ENCODE measurements around the gene DENND10. TPM values are rescaled to one million over a fixed set of nuclear protein-coding genes. Genes with fewer than 3 reads are reported as not detected.

The DENND10 gene
- total RNA-seq, 1 donor from 2014 or later = 112 TPM

DNA sequence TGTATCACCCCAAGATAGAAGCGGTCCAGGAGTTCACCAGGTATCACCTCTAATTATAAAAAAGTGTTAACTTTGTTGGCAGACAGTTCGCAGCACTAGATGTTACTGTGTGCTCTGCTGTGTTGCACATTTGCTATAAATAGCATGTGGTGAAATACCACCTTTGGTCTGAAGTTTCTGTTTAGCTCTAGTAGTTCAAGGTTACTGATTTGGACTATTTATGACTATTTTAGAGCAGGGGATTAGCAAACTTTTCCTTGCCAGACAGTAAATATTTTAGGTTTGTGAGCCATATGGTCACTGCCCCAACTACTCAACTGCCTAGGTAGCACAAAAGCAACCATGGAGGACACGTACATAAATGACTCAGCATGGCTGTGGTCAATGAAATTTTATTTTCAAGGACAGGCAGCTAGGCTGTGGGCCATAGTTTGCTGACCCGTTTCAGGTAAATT is 16.5 kb downstream of the DENND10 start:
- Histone ChIP-seq H3K79me2 (ENCODE audit: low read depth) (no peaks in the 10 kb centered on the region), H3K27ac (no peak overlapping the region), H3K4me3 (no peak overlapping the region), H3K9me3 (ENCODE audit: low read depth) (no peaks in the 10 kb centered on the region), H3K27me3 (no peaks in the 10 kb centered on the region), H3F3A (ENCODE audit: low read depth) (no peaks in the 10 kb centered on the region), H3K9ac (no peak overlapping the region), H4K20me1 (ENCODE audit: low read depth) (no peaks in the 10 kb centered on the region), H2AFZ (replicated peaks) (no peak overlapping the region), H3K4me1 (no peaks in the 10 kb centered on the region), H3K4me2 (no peak overlapping the region), H3K36me3 (peaks cover 6% of the 10 kb centered on the region)
- H3K4me3 Mint-ChIP-seq = no peak overlapping the region
- no peak overlapping the region for H3K27ac Mint-ChIP-seq
- H3K36me3 Mint-ChIP-seq = peaks cover 20% of the 10 kb centered on the region
- DNase-seq (ENCODE audit: low spot score) = no peak
- TF ChIP-seq EZH2 (IDR thresholded peaks at IDR 0.05) (no peak), EZH2phosphoT487 (IDR thresholded peaks at IDR 0.05) (no peak)
- TF ChIP-seq, protein P1, sequence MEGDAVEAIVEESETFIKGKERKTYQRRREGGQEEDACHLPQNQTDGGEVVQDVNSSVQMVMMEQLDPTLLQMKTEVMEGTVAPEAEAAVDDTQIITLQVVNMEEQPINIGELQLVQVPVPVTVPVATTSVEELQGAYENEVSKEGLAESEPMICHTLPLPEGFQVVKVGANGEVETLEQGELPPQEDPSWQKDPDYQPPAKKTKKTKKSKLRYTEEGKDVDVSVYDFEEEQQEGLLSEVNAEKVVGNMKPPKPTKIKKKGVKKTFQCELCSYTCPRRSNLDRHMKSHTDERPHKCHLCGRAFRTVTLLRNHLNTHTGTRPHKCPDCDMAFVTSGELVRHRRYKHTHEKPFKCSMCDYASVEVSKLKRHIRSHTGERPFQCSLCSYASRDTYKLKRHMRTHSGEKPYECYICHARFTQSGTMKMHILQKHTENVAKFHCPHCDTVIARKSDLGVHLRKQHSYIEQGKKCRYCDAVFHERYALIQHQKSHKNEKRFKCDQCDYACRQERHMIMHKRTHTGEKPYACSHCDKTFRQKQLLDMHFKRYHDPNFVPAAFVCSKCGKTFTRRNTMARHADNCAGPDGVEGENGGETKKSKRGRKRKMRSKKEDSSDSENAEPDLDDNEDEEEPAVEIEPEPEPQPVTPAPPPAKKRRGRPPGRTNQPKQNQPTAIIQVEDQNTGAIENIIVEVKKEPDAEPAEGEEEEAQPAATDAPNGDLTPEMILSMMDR (IDR thresholded peaks at IDR 0.05) = no peak
- peaks cover 3% of the 10 kb centered on the region for H3K27me3 Mint-ChIP-seq (ENCODE audit: insufficient read depth, low read depth)
- no peaks in the 10 kb centered on the region for H3K4me1 Mint-ChIP-seq
- H3K9me3 Mint-ChIP-seq = no peaks in the 10 kb centered on the region

- Histone ChIP-seq H3K36me3 (peaks cover 8% of the 10 kb centered on the region), H3K27ac (no peak overlapping the region)
- TF ChIP-seq, protein P1 (IDR thresholded peaks at IDR 0.05) = no peak
- TF ChIP-seq EZH2 (IDR thresholded peaks at IDR 0.05) (no peak), EZH2phosphoT487 (IDR thresholded peaks at IDR 0.05) (no peak)
Measured at GRCh38 chr10:119120875-119121274, 17.0 kb downstream of the DENND10 start.

GRCh38 chr10:119125942-119126341 is 22.0 kb downstream of the DENND10 start:
- Histone ChIP-seq H3K4me3 (no peak overlapping the region), H3F3A (ENCODE audit: low read depth) (no peaks in the 10 kb centered on the region), H4K20me1 (ENCODE audit: low read depth) (peaks cover 4% of the 10 kb centered on the region), H3K36me3 (peaks cover 5% of the 10 kb centered on the region), H3K27me3 (no peaks in the 10 kb centered on the region), H3K9me3 (ENCODE audit: low read depth) (no peaks in the 10 kb centered on the region), H2AFZ (replicated peaks) (no peak overlapping the region), H3K4me2 (no peak overlapping the region), H3K79me2 (ENCODE audit: low read depth) (no peaks in the 10 kb centered on the region), H3K4me1 (no peaks in the 10 kb centered on the region), H3K27ac (no peak overlapping the region), H3K9ac (no peak overlapping the region)
- Mint-ChIP-seq H3K36me3 (peaks cover 39% of the 10 kb centered on the region), H3K27ac (no peak overlapping the region), H3K27me3 (ENCODE audit: insufficient read depth, low read depth) (no peaks in the 10 kb centered on the region), H3K4me1 (no peaks in the 10 kb centered on the region), H3K9me3 (no peaks in the 10 kb centered on the region), H3K4me3 (no peak overlapping the region)
- TF ChIP-seq, protein P1 (IDR thresholded peaks at IDR 0.05) = no peak
- no peak for TF ChIP-seq EZH2phosphoT487 (IDR thresholded peaks at IDR 0.05)
- TF ChIP-seq EZH2 (IDR thresholded peaks at IDR 0.05) = no peak
- DNase-seq (ENCODE audit: low spot score) = no peak

More at GRCh38 chr10:119120875-119121274, 17.0 kb downstream of the DENND10 start:
- H4K20me1 ChIP-seq (ENCODE audit: low read depth) = no peaks in the 10 kb centered on the region
- no peak overlapping the region for H3K4me3 ChIP-seq
- H3K9me3 Mint-ChIP-seq = no peaks in the 10 kb centered on the region
- H2AFZ ChIP-seq (replicated peaks) = no peak overlapping the region
- no peaks in the 10 kb centered on the region for H3K79me2 ChIP-seq (ENCODE audit: low read depth)
- no peaks in the 10 kb centered on the region for H3K4me1 Mint-ChIP-seq
- H3K9ac ChIP-seq = no peak overlapping the region
- H3K4me1 ChIP-seq = no peaks in the 10 kb centered on the region
- H3K27ac Mint-ChIP-seq = no peak overlapping the region
- no peaks in the 10 kb centered on the region for H3F3A ChIP-seq (ENCODE audit: low read depth)
- no peak for DNase-seq (ENCODE audit: low spot score)
- H3K27me3 Mint-ChIP-seq (ENCODE audit: insufficient read depth, low read depth) = peaks cover 3% of the 10 kb centered on the region
- H3K27me3 ChIP-seq = no peaks in the 10 kb centered on the region
- no peaks in the 10 kb centered on the region for H3K9me3 ChIP-seq (ENCODE audit: low read depth)
- no peak overlapping the region for H3K4me2 ChIP-seq
- H3K36me3 Mint-ChIP-seq = peaks cover 22% of the 10 kb centered on the region
- no peak overlapping the region for H3K4me3 Mint-ChIP-seq
